Parathyroid adenoma (tissue), 2 donors: Measurements from ENCODE around the gene HLA-C.
"Not testable (repeated sequence)": the region's sequence is repeated elsewhere in the genome, so short reads cannot be mapped to it uniquely, and the experiment has no call there.

Experiments used
- H2AFZ ChIP-seq: fragments of 300-600 bp; sonication (generic); one replicate; pipeline ENCODE4 v1.7.0; 2017; ENCODE audit warnings: antibody characterized with exemption, mild to moderate bottlenecking
- H3K27ac ChIP-seq: fragments of 300-600 bp; sonication (generic); one replicate; pipeline ENCODE4 v1.7.0; 2017
- H3K27me3 ChIP-seq: fragments of 300-600 bp; sonication (generic); one replicate; pipeline ENCODE4 v1.7.0; 2017; ENCODE audit warnings: low read length; ENCODE audit not compliant: control insufficient read depth, insufficient read depth
- H3K36me3 ChIP-seq: fragments of 300-600 bp; sonication (generic); one replicate; pipeline ENCODE4 v1.7.0; 2017; ENCODE audit warnings: low read length; ENCODE audit not compliant: control insufficient read depth, insufficient read depth
- H3K4me1 ChIP-seq: fragments of 300-600 bp; sonication (generic); one replicate; pipeline ENCODE4 v1.7.0; 2017; ENCODE audit warnings: control low read depth
- H3K4me2 ChIP-seq: fragments of 300-600 bp; sonication (generic); one replicate; pipeline ENCODE4 v1.7.0; 2017; ENCODE audit warnings: low read length
- H3K4me3 ChIP-seq: fragments of 300-600 bp; sonication (generic); one replicate; pipeline ENCODE4 v1.7.0; 2017; ENCODE audit warnings: low read depth, low read length
- H3K79me2 ChIP-seq: fragments of 300-600 bp; sonication (generic); one replicate; pipeline ENCODE4 v1.7.0; 2017; ENCODE audit warnings: control low read depth
- H3K9ac ChIP-seq: fragments of 300-600 bp; sonication (generic); one replicate; pipeline ENCODE4 v1.7.0; 2017; ENCODE audit warnings: mild to moderate bottlenecking
- H3K9me3 ChIP-seq: fragments of 300-600 bp; sonication (generic); one replicate; pipeline ENCODE4 v1.7.0; 2017; ENCODE audit warnings: low read length; ENCODE audit not compliant: control insufficient read depth
- CTCF ChIP-seq: fragments of 300-600 bp; sonication (generic); IDR thresholded peaks from one replicate; pipeline ENCODE4 v1.7.0; 2017; ENCODE audit warnings: antibody characterized with exemption, mild to moderate bottlenecking
- donor health status: primary hyperparathyroidism.

The HLA-C gene

GRCh38 chr6:31289788-31290187 is 17.9 kb upstream of the HLA-C start:
- Histone ChIP-seq H3K9ac (no peak overlapping the region), H3K79me2 (no peaks in the 10 kb centered on the region), H3K27me3 (no peaks in the 10 kb centered on the region), H3K4me3 (no peak overlapping the region), H3K27ac (no peak overlapping the region), H2AFZ (no peak overlapping the region), H3K4me2 (no peak overlapping the region), H3K4me1 (no peaks in the 10 kb centered on the region), H3K9me3 (no peaks in the 10 kb centered on the region), H3K36me3 (no peaks in the 10 kb centered on the region)
- TF ChIP-seq CTCF: no peak

- no peaks in the 10 kb centered on the region for H3K36me3 ChIP-seq
- H2AFZ ChIP-seq: no peak overlapping the region
- no peaks in the 10 kb centered on the region for H3K9me3 ChIP-seq
- H3K79me2 ChIP-seq: no peaks in the 10 kb centered on the region
- H3K27ac ChIP-seq: no peak overlapping the region
- no peaks in the 10 kb centered on the region for H3K4me1 ChIP-seq
- no peaks in the 10 kb centered on the region for H3K27me3 ChIP-seq
- TF ChIP-seq CTCF: no peak
- H3K4me2 ChIP-seq: no peak overlapping the region
- H3K4me3 ChIP-seq: no peak overlapping the region
- H3K9ac ChIP-seq: no peak overlapping the region
Observed at GRCh38 chr6:31287619-31288018, 15.7 kb upstream of the HLA-C start.

- Histone ChIP-seq H3K9me3 (no peaks in the 10 kb centered on the region), H3K27ac (no peak overlapping the region), H3K9ac (no peak overlapping the region), H3K27me3 (no peaks in the 10 kb centered on the region), H3K79me2 (no peaks in the 10 kb centered on the region), H3K4me2 (no peak overlapping the region), H3K36me3 (no peaks in the 10 kb centered on the region), H2AFZ (no peak overlapping the region), H3K4me3 (no peak overlapping the region), H3K4me1 (no peaks in the 10 kb centered on the region)
- TF ChIP-seq CTCF: no peak
Observed at GRCh38 chr6:31285982-31286381, 14.1 kb upstream of the HLA-C start.

GRCh38 chr6:31285486-31285885 is 13.6 kb upstream of the HLA-C start:
- Histone ChIP-seq H3K36me3 (no peaks in the 10 kb centered on the region), H3K4me2 (no peak overlapping the region), H3K9ac (no peak overlapping the region), H3K9me3 (no peaks in the 10 kb centered on the region), H3K79me2 (no peaks in the 10 kb centered on the region), H3K27ac (no peak overlapping the region), H3K4me1 (no peaks in the 10 kb centered on the region), H3K27me3 (no peaks in the 10 kb centered on the region), H2AFZ (no peak overlapping the region), H3K4me3 (no peak overlapping the region)
- TF ChIP-seq CTCF: no peak

- not testable (repeated sequence) for H3K4me1 ChIP-seq, H3K27ac ChIP-seq, H3K27me3 ChIP-seq, H3K9me3 ChIP-seq, H3K36me3 ChIP-seq, H3K79me2 ChIP-seq, H3K4me3 ChIP-seq, H2AFZ ChIP-seq, H3K4me2 ChIP-seq, H3K9ac ChIP-seq
Observed at GRCh38 chr6:31279647-31280046, 7.8 kb upstream of the HLA-C start.
